HUDEP-2 (cell line): Measurements from ENCODE around the gene COL23A1.

Experiments
- DNase-seq, 76 experiments: peaks; one replicate each; lab custom pipeline; 2025; ENCODE audit not compliant: unreplicated experiment in 76 of 76; lab: John Stamatoyannopoulos, UW

The COL23A1 gene

GRCh38 chr5:178486239-178486641 lies 104.0 kb downstream of the COL23A1 start:
- DNase-seq, result no peak

DNA sequence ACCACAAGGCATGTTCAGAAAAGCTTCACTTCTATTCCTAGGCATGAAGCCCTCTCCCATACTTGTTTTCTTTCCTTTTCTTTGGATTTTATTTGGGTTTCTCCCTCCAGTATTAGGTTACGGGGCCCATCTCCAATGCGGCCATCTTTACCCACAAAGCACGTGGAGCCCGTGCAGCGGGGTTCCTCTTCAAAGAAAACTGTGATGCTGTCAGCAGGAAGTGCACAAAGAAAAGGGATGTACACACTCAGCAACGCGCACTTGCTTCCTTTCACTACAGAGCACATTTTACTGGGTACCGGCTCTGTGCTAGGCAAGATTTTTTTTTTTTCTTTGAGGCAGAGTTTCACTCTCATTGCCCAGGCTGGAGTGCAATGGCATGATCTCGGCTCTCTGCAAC lies 106.6 kb downstream of the COL23A1 start:
- DNase-seq, result no peak

DNA sequence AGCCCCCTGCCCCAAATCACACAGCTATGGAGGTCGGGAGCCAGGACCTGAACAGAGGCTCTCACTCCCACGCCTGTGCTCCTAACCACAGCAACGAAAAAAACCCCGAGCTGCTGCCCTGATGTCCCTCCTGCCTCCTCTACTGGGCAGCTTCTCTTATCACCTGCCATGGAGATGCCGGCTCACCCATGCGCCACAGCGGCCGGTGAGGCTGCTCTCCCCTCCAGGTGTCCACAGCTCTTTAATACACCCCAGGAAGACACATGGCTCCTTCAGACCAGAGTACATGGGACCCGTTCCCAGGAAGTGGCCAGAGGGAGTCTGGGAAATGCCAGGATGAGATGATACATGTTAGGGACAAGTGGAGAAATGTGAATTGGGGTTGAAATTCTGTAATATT lies 110.9 kb downstream of the COL23A1 start:
- DNase-seq, result no peak

- DNase-seq, result no peak
These were observed 111.8 kb downstream of the COL23A1 start for GRCh38 chr5:178478370-178478769.

- no peak for DNase-seq
These were observed 112.4 kb downstream of the COL23A1 start for GRCh38 chr5:178477802-178478201.

- no peak for DNase-seq
These were observed 113.0 kb downstream of the COL23A1 start for GRCh38 chr5:178476972-178477754.

DNA sequence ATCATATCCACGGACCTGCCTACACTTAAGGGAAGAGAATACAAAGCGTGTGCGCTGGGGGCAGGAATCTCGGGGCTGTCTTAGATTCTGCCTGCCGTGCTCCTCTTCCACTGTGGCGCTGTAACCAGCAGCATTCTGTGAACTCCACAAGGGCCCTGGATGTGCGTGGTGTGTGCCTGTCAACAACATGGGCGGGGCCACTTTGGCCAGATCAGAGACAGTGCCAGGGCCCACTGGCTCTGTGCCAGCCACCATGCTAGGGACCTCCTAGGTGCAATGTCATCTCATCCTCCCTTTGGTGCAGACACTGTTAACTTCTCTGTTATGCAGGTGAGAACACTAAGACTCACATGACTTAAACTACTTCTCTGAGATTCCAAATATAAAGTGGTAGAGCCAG lies 113.7 kb downstream of the COL23A1 start:
- peak in 19 of 76 experiments; percentile 1 to 45 (median 10) for DNase-seq

DNA sequence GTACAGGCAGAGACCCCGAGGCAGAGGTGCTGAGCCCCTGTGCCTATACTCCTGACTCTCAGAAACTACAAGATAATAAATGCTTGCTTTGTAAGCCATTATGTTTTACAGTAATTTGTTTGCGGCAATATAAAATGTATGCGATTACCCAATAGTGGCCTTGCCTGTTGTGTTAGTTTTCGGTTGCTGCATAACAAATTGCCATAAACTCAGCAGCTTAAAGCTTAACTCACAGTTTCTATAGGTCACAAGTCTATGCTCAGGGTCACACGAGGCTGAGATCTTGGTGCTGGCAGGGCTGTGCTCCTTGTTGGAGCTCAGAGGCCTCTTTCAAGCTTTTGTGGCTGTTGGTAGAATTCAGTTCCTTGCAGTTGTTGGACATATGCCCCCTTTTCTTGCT lies 114.8 kb downstream of the COL23A1 start:
- DNase-seq, result no peak

DNA sequence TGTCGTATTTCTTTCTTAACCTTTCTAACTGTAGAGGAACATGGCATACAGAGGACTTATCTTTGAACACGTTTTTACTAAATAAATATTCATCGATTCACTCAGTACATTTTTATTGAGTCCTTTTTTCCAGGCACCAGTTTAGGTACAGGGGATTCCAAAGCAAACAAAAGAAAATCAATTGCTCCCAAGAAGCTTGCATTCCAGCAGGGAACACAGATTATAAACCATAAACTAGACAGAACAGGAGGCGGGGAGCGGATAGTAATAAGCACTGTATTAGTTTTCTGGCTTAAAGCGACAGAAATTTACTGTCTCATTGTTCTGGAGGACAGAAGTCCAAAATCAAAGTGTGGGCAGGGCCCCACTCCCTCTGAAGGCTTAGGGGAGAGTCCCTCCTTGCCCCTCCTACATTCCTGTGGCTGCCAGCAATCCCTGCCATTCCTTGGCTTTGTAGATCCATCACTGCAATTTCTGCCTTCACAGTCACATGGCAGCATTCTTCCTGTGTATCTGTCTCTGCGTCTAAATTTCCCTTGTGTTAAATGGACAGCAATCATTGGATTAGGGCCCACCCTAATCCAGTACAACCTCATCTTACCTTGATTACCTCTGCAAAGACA lies 115.5 kb downstream of the COL23A1 start:
- DNase-seq, result no peak

DNA sequence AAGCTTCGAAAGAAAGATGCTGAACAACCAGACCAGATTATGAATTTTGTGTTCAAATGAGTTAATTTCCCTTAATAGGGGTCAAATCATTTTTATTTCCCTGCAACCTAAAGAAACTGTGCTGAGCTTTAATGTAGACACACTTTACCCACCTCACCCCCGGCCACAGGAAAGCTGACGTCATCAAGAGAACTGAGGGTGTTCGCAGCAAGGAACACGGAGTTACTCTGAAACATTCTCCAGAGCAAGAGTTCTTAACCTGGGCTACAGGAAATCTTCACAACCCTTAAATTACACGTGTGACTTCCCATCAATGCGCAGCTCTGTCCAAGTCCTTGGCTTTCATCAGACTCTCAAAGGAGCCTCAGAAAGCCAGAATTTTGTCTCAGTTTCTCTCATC lies 116.3 kb downstream of the COL23A1 start:
- no peak for DNase-seq

DNA sequence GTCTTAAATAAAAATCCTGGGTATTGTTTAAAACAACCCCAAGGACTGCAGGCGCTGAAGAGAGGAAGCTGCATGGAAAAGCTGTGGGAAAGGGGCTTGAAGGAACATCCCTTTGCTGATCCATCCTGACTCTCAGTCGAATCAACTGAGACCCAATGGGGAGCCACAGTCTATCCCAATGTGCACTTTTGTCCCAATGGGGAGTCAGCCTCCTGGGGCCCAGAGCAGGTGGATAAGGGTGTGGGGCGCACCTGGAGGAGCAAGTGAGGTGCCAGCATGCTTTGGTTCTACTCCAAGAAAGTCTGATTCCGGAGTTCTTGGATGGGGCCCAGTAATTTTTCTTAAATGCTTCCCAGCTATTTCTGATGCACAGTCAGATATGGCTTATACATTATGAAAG lies 118.1 kb downstream of the COL23A1 start:
- no peak for DNase-seq

GRCh38 chr5:178471711-178472110 lies 118.5 kb downstream of the COL23A1 start:
- DNase-seq, result no peak

DNA sequence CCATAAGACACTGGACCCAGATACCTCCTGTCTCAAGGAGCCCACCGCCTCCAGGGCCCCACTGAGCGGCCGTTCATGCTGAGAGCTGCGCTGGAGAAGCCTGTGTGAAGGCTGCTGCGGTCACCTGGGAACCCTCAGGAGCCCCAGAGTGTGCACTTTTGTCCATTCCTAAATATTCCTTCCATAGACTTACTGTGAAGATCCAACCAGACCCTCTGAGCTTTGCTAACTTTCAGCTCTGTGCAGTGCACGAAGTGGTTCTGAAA lies 119.5 kb downstream of the COL23A1 start:
- DNase-seq, result no peak

DNA sequence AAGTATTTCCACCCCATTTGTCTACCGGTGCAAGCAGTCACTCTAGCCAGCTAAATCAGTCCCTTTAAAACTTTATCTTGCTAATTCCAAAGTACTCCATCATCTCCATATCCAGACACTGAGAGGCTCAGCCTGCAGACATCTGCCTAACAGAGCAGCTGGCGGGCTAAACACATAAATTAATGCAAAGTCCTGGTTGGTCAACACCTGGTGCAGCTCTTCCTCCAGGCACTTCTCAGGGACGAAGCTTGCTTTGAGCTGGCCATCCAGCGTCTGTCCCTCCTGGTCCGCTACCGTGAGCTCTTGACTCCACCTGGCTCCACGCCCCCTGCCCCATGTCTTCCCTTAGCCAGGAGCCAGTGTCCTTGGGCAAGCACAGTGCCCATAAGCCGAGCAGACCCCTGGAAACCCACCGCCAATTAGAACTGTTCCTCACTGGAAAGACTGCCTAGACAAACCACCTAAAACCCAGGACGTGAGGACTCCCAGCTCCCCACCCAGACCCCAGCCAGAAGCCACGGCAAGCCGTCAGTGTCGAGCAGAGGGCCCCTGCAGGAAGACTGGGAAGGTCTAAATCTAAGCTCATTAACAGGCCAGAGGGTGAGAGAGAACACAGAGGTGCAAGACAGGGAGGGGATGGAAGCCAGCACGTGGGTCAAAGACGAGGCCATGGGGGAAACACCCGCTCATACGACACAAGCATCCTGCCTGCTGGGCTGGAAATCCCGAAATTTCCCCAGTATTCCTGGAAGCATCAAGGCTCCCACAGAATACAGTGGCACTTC lies 120.0 kb downstream of the COL23A1 start:
- DNase-seq, result no peak

DNA sequence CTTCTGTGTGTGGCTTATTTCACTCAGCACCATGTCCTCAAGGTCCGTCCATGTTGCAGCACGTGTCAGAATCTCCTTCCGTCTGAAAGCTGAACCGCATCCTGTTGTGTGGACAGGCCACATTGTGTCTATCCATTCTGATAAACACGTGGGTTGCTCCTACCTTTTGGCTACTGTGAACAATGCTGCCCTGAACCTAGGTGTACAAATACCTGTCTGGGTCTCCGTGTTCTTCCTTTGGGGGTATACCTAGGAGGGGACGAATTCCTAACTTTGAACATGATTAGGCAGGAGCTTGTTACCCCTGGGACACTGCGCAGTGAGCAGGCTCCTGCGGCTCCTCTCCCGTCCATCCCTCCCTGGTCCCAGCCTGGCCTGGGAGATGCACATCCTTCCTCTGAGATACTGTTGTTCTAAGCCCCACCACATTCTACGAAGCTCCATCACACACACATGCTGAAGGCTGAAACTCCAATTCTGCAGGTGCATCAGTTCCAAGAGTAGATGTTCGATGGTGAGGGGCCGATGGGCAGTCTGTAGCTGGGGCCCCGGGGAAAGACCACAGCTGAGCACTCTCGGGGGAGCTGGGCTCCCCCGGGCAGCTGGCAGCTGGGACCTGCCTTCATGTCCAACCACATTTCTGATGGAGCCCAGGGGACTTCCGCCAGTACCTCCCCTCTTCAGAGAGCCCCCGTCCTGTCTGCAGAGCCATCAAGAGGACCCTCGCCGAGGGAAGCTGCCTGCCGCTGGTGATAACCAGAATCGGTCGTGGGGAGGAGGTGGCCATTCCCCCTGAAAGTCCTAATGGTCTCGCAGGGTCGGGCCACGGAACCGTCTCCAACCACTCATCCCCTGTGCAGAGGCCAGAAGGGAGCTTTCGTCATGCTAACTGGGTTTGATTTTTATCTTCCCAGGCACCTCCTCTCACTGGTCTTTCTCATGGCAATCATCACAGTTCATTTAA lies 120.9 kb downstream of the COL23A1 start:
- no peak for DNase-seq

- DNase-seq, result no peak
These were observed 122.0 kb downstream of the COL23A1 start for GRCh38 chr5:178468196-178468685.

DNA sequence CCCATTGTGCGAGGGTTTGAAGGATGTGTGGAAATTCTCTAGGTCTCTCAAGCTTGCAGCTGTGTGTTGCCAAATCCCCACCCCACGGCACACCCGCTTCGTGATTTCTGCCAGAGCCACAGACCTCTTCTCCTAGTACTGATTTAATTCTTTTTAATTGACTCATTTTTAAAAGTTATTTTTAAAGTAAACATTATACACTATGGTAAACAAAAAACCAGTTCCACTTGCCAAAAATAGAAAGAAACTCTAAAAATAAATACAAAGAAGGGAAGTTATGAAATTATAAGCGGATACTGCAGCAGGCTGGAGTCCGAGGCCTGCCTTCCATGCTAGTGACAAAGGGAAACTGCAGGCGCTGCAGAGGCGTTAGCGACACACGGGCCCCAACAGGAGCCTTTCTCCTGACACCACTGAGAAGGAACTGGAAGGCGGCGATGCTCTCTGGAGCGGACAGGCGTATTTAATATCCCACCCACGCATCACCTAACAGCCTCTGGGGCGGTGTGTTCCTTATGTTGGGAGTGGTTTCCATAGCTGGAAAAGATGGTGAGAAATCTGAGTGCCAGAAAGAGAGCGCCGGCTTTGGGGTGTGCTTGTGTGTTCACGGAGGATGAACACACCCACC lies 122.5 kb downstream of the COL23A1 start:
- no peak for DNase-seq

GRCh38 chr5:178467205-178467567 lies 123.0 kb downstream of the COL23A1 start:
- no peak for DNase-seq

DNA sequence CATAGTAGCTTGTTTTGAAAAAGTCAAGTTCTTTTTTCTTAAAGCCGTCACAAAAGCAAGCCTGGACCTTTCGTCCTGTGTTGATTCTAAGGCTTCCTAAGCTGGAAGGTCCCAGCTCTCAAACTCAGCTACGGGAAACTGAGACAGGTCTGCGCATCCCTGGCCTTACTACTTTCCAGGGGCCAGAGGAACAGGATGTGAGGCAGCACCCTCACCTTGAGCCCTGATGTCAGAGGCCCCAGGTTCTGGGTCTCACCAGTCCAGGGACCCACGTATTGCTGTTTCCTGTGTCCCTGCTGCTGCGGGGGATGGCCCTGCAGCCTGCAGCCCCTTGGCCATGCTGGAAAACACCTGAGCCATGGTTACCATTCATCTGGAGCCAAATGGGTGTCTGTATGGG lies 123.9 kb downstream of the COL23A1 start:
- DNase-seq, result no peak

- no peak for DNase-seq
These were observed 124.3 kb downstream of the COL23A1 start for GRCh38 chr5:178465861-178466288.
